GM12892 (cell line): ENCODE measurements around the gene ARHGEF25.

ENCODE experiments used
- POLR2A ChIP-seq: IDR thresholded peaks from 2 replicates; pipeline ENCODE4 v1.6.1; 2011; ENCODE audit warnings: low read depth, low read length, control low read depth
- POLR2AphosphoS5 ChIP-seq: IDR thresholded peaks from 2 replicates; pipeline ENCODE4 v1.6.1; 2011; ENCODE audit warnings: low read depth, low read length, control low read depth
- TAF1 ChIP-seq: IDR thresholded peaks from 2 replicates; pipeline ENCODE4 v1.6.1; 2011; ENCODE audit warnings: low read depth, mild to moderate bottlenecking, control low read depth, low read length, borderline replicate concordance

GRCh38 chr12:57619434-57620244 is 8.4 kb downstream of the ARHGEF25 start:
- TF ChIP-seq POLR2AphosphoS5 = no peak
- no peak for TF ChIP-seq POLR2A
- TF ChIP-seq TAF1 = no peak
